SH-SY5Y (cell line): ENCODE results near the gene PLEKHG5.
A peak's percentile ranks its signal among the peaks of the same experiment; 100 is the strongest.

ENCODE experiments used
- GATA2 ChIP-seq: IDR thresholded peaks from 2 replicates; pipeline ENCODE4 v1.6.1; 2011; ENCODE audit warnings: mild to moderate bottlenecking, low read depth, low read length
- GATA3 ChIP-seq: IDR thresholded peaks from 2 replicates; pipeline ENCODE4 v1.6.1; 2011; ENCODE audit warnings: low read depth, mild to moderate bottlenecking, low read length, moderate library complexity

PLEKHG5 gene

DNA sequence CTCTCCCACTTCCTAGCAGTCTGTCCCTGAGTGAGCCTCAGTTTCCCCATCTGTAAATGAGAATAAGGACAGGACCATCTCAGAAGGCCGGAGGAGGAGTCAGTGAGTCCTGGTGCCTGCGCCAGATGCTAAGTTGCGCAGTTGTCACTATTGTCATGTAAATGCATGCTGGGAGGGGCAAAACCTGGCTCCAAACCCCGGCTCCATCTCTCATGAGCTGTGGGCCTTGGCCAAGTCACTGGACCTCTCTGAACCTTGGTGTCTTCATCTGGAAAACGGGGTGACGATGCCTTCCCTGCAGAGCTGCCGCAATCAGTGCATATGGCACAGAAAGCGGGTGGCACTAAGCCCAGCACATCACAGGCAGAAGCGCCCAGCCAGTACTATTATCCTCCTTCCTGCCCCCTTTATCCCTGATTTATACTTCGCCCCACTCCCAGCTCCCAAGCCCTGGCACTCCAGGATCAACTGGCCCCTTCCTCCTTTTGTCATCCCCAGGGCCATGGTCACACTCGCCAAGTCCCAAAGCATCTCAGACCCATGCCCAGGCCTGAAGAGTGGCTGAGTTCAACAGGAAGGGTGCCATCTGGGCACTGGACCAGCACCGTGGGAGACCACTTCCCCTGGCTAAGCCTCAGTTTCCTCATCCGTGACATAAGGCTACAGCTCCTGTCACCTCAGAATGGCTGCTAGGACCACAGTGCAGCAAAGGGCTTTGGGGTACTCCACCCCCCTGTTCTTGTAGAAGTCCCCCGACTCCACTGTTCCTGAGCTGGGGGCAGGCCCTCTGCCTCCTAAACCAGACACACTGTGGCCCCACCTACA lies 4.3 kb upstream of the PLEKHG5 start:
- TF ChIP-seq GATA3 (no peak), GATA2 (no peak)

DNA sequence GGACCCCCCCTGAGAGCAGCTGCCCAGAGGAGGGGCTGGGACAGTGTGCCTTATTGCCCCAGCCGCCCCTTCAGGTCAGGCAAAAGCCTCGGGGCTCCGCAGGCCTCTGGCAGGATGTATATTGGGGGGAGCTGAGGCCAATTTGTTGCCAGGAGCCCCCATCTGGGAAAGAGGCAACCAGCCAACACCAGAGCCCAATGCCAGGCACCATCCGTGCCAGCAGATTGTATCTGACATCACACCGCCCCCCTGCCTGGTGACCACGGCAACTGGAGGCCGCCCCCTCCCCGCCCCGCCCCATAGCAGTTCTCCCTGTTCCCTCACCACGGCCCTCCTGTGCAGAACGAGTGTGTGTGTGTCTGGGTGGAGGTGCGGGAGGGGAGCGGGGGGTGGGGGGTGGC lies 3.6 kb upstream of the PLEKHG5 start:
- TF ChIP-seq GATA3 (no peak), GATA2 (peak; percentile 96)

DNA sequence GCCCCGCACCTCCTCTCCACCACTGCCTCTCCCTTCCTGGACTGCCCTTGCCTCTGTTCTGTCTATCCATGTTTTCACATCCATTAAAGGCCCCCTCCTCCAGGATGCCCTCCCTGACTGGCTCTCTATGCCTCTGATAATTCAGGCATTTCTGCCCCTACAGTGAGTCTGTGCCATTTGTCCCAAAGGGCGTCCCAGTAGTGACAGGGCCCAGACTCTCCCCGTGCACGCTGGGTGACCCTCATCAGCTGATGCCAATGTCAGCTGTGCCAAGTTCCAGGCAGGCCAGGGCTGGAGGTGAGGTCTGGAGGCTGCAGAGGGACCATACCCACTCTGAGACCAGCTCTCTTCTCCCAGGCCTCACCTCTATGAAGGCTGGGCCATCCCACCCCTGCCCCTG lies 3.2 kb upstream of the PLEKHG5 start:
- no peak for TF ChIP-seq GATA3
- TF ChIP-seq GATA2 = no peak

DNA sequence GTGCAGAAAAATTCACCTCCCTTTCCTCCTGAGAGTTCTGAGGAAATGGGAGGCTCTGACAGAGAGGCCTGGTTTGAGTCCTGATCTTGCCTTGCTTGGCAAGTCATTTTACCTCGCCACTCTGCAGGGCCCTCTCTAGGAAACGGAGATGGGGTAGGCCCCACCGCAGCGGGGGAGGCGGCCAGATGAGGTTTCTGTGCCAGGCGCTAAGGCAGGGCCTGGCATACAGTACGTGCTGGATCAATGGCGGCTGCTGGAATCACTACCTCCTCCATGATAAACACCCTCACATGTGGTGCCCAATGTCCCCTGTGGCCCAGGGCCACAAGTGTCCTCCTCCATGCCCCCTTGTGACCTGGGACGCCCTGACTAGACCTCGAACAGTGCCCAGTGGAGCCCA lies 499 bp upstream of the PLEKHG5 start:
- no peak for TF ChIP-seq GATA3
- no peak for TF ChIP-seq GATA2

DNA sequence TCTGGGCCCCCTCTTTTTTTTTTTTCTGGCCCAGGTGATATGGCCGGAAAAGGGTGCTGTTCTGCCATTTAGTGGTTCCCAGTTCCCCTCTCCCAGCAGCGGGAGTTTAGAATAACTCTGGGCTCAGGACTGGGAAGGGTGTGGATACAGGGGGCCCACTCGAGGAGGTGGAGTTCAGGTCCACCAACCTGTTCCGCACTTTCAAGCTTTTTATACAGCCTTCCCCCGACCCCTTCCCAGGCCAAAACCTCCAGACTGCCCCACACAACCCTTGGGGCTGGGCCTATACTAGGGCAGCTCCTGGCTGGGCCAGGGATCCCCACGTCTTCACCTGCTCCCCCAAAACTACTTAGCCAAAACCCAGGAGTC lies 402 bp downstream of the PLEKHG5 start:
- TF ChIP-seq GATA2 (no peak), GATA3 (no peak)

DNA sequence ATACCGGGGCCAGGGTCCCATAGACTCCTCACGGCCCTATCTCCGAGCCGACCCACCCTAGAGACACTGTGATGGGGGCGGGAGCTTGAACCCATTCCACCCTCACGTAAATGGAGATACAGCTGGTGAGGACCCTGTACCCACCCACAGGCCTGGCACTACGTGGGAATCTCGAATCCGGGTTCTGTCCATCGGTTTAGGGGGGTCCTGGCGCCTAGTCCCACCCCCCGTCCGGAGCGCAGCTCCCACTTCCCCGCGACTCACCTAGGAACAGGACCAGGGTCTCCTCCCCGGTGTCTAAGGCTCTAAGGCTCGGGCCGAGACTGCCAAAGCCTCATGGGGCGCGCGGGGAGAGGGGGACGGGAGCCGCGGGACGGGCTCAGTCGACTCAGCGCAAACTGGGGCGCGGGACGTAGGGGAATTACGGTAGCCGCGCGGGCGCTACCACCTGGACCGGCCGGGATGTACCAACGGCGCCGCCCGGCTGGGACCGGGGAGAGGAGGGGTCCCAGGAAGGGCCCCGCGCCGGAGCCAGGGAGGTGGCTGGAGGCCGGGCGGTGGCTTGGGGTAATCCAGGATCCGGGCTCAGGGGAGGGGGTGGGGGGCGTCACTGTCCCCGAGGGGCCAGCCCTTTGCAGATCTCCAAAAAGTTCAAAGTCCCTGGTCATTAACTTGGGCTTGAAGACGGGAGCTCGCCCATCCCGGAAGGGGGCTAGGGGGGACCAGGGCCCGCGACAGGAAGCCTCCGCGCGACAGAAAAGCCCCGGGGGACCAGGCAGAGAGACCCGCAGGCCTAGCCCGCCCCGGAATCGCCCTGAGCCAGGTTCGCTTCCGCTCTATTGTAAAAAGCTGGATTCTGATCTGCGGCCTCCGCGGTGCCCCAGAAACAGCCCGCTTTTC lies 1.0 kb downstream of the PLEKHG5 start:
- TF ChIP-seq GATA2 (no peak), GATA3 (no peak)

DNA sequence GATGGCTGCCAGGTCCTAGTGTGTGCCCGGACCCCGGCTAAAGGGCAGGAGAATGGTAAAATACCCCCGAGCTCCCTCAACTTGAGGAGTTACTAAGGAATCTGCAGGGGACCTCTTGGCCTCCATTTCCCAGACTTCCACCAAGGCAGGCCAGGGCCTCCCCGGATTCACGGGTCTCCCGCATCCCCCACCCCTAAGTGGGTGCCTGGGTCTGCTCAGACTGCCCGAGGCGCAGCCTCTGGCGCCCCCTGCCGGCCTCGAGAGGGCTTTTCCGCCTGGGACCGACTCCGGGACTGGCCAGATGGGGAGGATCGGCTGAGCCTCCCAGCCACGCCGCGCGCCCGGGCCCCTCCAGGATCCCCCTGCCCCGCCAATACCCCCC lies 1.7 kb downstream of the PLEKHG5 start:
- TF ChIP-seq GATA2 = no peak
- no peak for TF ChIP-seq GATA3

DNA sequence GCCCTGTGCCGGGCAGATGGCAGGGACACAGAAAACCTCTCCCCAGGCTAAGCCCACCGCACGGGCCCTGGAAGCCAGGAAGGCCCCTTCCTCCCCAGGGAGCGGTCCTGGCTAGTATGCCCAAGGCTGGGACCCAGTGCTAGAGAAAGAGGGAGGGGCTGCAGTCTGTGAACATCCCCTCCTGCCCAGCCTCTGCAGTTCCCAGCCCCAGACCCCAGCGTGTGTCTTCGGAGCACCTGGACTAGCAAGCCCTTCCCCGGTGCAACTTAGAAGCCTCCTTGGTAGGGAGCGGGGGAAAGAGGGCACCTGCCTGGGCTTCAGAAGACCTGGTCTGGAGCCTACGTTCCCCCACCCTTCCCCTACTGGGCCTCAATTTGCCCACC lies 2.1 kb downstream of the PLEKHG5 start:
- TF ChIP-seq GATA2 = no peak
- no peak for TF ChIP-seq GATA3

DNA sequence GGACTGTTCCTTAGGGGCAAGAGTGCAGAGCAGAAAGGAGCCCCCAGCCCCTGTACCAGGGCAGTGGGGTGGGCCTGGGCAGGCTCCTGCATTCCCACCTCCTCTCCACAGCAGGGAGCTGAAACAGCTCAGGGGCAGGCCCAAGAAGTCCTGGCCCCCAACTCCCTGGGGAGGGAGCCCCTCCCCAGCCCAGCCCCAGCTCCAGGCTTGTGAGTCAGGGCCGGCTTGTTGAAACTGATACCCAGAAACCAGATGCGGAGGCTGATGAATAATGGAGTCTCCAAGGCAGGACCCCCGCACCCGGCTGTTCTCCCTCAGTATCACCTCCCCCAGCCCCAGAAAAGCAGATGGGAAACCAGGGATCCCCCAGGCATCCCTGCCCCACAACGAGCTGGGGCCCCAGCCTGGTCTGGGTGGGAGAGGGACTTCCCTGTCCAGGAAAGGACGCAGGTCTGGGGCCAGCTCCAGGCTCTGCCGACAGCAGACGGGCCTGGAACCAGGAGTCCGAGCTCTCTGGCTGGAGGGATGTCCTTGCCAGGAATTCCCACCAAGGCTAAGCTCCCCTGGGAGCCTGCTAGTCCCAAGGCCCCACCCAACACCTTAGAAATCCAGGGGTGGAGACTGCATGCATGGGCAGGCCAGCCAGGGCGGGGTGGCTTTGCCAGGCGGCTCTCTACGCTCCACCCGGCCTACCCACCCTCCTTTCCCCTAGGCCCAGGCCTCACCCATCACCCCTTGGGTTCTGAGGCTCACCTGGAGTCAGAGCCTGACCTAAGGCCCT lies 2.7 kb downstream of the PLEKHG5 start:
- no peak for TF ChIP-seq GATA3
- no peak for TF ChIP-seq GATA2

DNA sequence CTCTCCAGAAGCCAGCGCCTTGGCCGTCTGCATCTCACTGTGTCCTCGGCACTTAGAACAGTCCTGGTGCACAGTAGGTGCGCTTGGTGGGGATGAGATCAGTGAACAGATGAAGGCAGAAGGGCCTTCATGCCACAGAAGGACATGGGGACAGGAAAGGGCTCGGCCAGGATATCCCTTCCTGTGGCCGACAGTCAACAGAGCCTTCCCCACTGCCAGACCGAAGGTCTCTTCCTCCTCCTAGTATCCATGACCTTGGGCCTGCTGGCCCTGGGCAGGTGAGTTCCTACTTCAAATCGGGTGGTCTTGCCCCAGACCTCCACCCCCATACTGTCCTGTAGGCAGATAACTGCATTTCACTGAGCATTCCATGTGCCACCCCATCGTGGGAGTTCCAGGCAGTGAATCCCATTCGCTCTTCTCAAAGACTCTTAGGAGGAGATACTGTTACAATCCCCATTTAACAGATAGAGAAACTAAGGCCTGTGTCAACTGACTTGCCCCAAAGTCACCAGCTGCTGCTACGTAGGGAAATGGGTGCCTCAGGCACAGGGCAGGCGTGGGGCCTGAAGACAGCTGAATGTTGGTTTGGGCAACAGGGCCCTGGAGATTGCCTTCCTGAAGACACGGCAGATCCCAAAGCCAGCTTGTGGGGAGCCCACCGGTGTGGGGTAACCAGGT lies 3.5 kb downstream of the PLEKHG5 start:
- TF ChIP-seq GATA2 = no peak
- no peak for TF ChIP-seq GATA3

DNA sequence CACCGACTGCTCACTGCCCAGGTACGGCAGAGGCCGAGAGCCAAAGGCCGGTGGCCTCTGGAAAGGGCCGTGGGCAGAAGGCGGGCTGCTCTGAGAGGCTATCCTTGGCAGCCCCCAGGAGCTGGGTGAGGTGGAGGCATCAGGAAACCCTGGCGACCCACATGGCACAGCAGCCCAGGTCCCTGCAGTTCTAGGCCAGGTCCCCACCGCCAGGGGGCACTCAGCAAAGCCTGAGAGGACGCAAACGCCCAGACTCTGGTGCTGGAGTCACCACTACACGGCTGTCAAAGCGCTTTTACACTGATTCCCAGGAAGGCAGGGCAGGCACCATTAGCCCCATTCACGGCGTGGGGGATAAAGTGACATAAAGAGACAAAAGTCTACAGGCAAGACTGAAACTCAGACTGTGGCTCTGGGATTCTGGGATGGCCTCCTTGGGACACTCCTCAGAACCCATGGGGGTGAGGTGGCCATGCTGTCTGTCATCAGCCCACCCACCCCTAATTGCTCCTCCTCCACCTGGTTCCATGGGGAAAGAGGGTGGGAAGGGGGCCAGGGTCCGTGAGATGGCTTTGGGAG lies 4.9 kb downstream of the PLEKHG5 start:
- TF ChIP-seq GATA3 (no peak), GATA2 (no peak)

DNA sequence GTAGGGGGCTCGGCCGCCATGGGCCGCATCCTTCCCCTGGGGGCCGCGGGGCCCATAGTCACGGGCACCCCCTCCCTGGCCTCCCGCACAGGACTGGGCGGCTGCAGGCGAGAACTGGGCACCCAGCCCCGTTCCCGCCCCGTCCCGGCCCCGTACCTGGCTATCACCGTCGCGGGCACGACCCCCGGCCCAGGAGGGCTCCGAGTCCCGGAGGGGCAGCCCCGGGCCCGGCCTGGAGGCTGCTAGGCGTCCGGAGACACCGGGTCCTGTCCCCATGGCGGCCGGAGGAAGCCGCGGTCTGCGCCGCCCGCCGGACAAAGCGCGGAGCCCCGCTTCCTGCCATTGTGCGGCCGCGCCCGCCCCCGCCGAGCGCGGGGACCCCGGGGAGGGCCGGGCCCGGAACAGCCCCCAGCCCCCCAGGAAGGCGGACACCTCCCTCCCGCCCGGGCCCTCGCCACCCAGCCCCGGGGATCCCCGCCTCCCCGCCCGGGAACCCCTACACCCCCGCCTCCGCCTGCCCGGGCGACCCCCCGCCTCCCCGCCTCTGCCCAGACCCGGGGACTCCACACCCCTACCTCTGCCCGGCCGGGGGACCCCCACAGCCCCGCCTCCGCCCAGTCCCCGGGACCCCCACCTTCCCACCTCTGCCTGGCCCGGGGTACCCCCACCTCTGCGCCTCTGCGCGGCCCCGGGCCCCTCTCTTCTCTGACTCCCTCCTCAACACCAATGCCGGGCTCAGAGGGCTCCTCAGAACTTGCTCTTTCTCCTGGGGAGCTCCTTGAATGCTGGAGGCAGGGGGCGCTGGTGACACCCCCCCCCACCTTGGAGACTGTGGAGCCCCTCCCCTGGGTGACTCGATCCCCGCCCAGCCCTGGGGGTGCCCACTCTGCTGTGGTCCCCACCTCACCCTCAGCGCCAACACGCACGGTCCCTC lies 6.0 kb downstream of the PLEKHG5 start:
- TF ChIP-seq GATA2 = no peak
- TF ChIP-seq GATA3 = no peak
